A549 (cell line): Measurements from ENCODE around the gene SLC24A3. TPM values are rescaled to one million over a fixed set of nuclear protein-coding genes. Genes with fewer than 3 reads are reported as not detected.

Experiments
- ATAC-seq, 2 experiments: fragments of 200-7000 bp in 1 of 2; fragments of >200 bp in 1 of 2; cut with Nextera tagmentation in 1 of 2; cut with Tn5 transposase in 1 of 2; 3 replicates each; pipeline versions ENCODE4 v1.8.0 to v1.9.1; 2018 to 2020; ENCODE audit warnings: mild to moderate bottlenecking in 1 of 2, moderate library complexity in 1 of 2
- CTCF ChIA-PET: fragments of 300-600 bp; sonication (Branson Sonifier 250); formaldehyde crosslinking; extraction: SDS; loops from one replicate; lab custom pipeline; 2021; ENCODE audit warnings: antibody characterized with exemption, inconsistent platforms; lab: Yijun Ruan, JAX
- POLR2A ChIA-PET: fragments of 350-600 bp; formaldehyde crosslinking; extraction: SDS; loops from one replicate; lab custom pipeline; 2021; ENCODE audit warnings: antibody characterized with exemption, inconsistent platforms; lab: Yijun Ruan, JAX
- DNase-seq, 2 experiments: peaks; one replicate each; pipeline versions ENCODE4 v3.0.0 to v3.0.0-alpha.2; 2011 to 2016; ENCODE audit warnings: low read depth in 1 of 2, low spot score in 1 of 2
- FAIRE-seq: peaks from 2 replicates; lab custom pipeline; 2011; peaks lifted over from hg19 to GRCh38; lab: Jason Lieb, UNC
- H3K27ac ChIP-seq, 2 experiments: fragments of >200 bp; sonication (Bioruptor Twin); formaldehyde crosslinking; 3 replicates each; pipeline ENCODE4 v1.5.1; 2016 to 2017
- H3K4me1 ChIP-seq: fragments of >200 bp; sonication (Bioruptor Twin); formaldehyde crosslinking; 3 replicates; pipeline ENCODE4 v1.6.1; 2016
- H3K4me2 ChIP-seq: fragments of >200 bp; sonication (Bioruptor Twin); formaldehyde crosslinking; 3 replicates; pipeline ENCODE4 v1.6.1; 2016
- H3K4me3 ChIP-seq: fragments of >200 bp; sonication (Bioruptor Twin); formaldehyde crosslinking; 3 replicates; pipeline ENCODE4 v1.5.1; 2016
- H3K9me3 ChIP-seq: fragments of >200 bp; sonication (Bioruptor Twin); formaldehyde crosslinking; 3 replicates; pipeline ENCODE4 v1.6.1; 2016
- BCL3 ChIP-seq: fragments of >200 bp; sonication (Bioruptor Twin); formaldehyde crosslinking; IDR thresholded peaks from 3 replicates; pipeline ENCODE4 v1.6.1; 2016
- CHD4 ChIP-seq: fragments of 200-600 bp; sonication (generic); IDR thresholded peaks from 2 replicates; pipeline ENCODE4 v1.6.1; 2016; ENCODE audit warnings: antibody characterized with exemption, mild to moderate bottlenecking, borderline replicate concordance
- CTCF ChIP-seq: fragments of >200 bp; sonication (Bioruptor Twin); formaldehyde crosslinking; IDR thresholded peaks from 3 replicates; pipeline ENCODE4 v1.5.1; 2016
- EHMT2 ChIP-seq: fragments of 200-600 bp; sonication (generic); IDR thresholded peaks from 2 replicates; pipeline ENCODE4 v1.6.1; 2016; ENCODE audit warnings: antibody characterized with exemption, low read depth, mild to moderate bottlenecking, moderate library complexity
- ESRRA ChIP-seq: fragments of 150-350 bp; IDR thresholded peaks from 2 replicates; pipeline ENCODE4 v1.6.1; 2014; ENCODE audit warnings: mild to moderate bottlenecking, low read length, borderline replicate concordance
- HDAC2 ChIP-seq: fragments of 200-600 bp; sonication (generic); IDR thresholded peaks from 2 replicates; pipeline ENCODE4 v1.6.1; 2016
- JUNB ChIP-seq: fragments of >200 bp; sonication (Bioruptor Twin); formaldehyde crosslinking; IDR thresholded peaks from 2 replicates; pipeline ENCODE4 v1.6.1; 2016
- MAFK ChIP-seq: fragments of 450-650 bp; IDR thresholded peaks from 2 replicates; pipeline ENCODE4 v1.6.1; 2014; ENCODE audit not compliant: partially characterized antibody
- MYC ChIP-seq: IDR thresholded peaks from 2 replicates; pipeline ENCODE4 v1.6.1; 2012; ENCODE audit warnings: mild to moderate bottlenecking, inconsistent platforms, low read length, improper control_type of control experiment, borderline replicate concordance
- POLR2AphosphoS2 ChIP-seq: conservative IDR thresholded peaks from 2 replicates; pipeline ENCODE4 v1.6.1; 2012; ENCODE audit warnings: low read length, improper control_type of control experiment, inconsistent platforms
- RARB ChIP-seq: fragments of 250-450 bp; sonication (Bioruptor Pico); IDR thresholded peaks from 2 replicates; pipeline ENCODE4 v1.8.0; 2021; ENCODE audit warnings: mild to moderate bottlenecking, moderate library complexity
- RCOR1 ChIP-seq: fragments of 150-350 bp; IDR thresholded peaks from 2 replicates; pipeline ENCODE4 v1.6.1; 2014; ENCODE audit warnings: antibody characterized with exemption, low read length, low read depth
- REST ChIP-seq: fragments of 200-600 bp; sonication (generic); IDR thresholded peaks from 2 replicates; pipeline ENCODE4 v1.6.1; 2016; ENCODE audit warnings: antibody characterized with exemption, mild to moderate bottlenecking, moderate library complexity
- SREBF2 ChIP-seq: fragments of 450-650 bp; IDR thresholded peaks from 2 replicates; pipeline ENCODE4 v1.6.1; 2014; ENCODE audit warnings: mild to moderate bottlenecking, moderate library complexity
- ZC3H11A ChIP-seq: fragments of 450-650 bp; IDR thresholded peaks from 2 replicates; pipeline ENCODE4 v1.6.1; 2014; ENCODE audit warnings: antibody characterized with exemption, mild to moderate bottlenecking
- WGBS: methylation state at CpG from one replicate; pipeline ENCODE4 v1.1.6; 2017; ENCODE audit errors: missing lambda C conversion rate; 5-methylcytosine and 5-hydroxymethylcytosine counted together
- polyA plus RNA-seq, 4 experiments: library from polyadenylated mRNA; depleted of rRNA in 3 of 4; stranded (reverse); fragments of >200 nt; fragmentation: RNase III in 1 of 4; extraction: RNeasy Plus Mini Kit Qiagen cat#74134 plus additional on column Dnase treatment in 1 of 4; gene quantifications; 2 replicates in 3 of 4; 3 replicates in 1 of 4; pipeline ENCODE4 v1.2.3, GENCODE V29; 2011 to 2017
- TF ChIP-seq, protein P1 (sequence below): IDR thresholded peaks from 2 replicates; pipeline ENCODE4 v1.6.1; 2012
- TF ChIP-seq, protein P2 (sequence below): fragments of 450-650 bp; IDR thresholded peaks from 2 replicates; pipeline ENCODE4 v1.6.1; 2014; ENCODE audit warnings: antibody characterized with exemption

The SLC24A3 gene
- polyA plus RNA-seq, 2 of the 4 experiments (the other 2 are of a cell fraction) = 0.08 TPM; not detected in 1

DNA sequence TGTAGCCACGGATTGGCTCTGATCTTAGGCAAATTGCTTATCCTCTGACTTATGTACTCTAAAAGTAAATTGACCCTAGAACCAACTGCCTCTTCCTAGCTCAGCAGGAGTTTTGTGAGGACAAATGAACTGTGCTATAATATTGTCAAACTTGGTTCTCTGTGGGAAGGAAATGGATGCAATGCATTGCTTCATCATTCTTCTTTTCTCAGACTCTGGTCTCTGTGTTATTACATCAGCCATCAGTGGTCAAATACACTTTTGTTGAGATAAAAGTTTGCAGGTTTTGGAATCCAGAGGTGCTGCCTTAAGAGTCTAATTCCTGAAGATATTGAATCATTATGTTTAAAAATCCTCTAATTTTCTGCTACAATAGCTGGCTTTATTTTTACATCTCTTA lies 64.9 kb downstream of the SLC24A3 start:
- H3K4me1 ChIP-seq = no peaks in the 10 kb centered on the region
- 0% methylated on average over 1 of the region's 1 CpG for WGBS
- TF ChIP-seq, protein P1, sequence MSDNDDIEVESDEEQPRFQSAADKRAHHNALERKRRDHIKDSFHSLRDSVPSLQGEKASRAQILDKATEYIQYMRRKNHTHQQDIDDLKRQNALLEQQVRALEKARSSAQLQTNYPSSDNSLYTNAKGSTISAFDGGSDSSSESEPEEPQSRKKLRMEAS = no peak
- no peak for TF ChIP-seq ZC3H11A
- TF ChIP-seq RCOR1 = no peak
- no peak for TF ChIP-seq HDAC2
- TF ChIP-seq MAFK = no peak
- TF ChIP-seq, protein P2, sequence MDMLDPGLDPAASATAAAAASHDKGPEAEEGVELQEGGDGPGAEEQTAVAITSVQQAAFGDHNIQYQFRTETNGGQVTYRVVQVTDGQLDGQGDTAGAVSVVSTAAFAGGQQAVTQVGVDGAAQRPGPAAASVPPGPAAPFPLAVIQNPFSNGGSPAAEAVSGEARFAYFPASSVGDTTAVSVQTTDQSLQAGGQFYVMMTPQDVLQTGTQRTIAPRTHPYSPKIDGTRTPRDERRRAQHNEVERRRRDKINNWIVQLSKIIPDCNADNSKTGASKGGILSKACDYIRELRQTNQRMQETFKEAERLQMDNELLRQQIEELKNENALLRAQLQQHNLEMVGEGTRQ = no peak
- TF ChIP-seq CHD4 = no peak
- no peak for TF ChIP-seq MYC
- TF ChIP-seq SREBF2 = no peak
- TF ChIP-seq JUNB = no peak
- TF ChIP-seq CTCF = no peak
- no peak for ATAC-seq
- no peak overlapping the region for H3K4me2 ChIP-seq
- POLR2A ChIA-PET = no interaction called here
- no peak for DNase-seq
- H3K9me3 ChIP-seq = no peaks in the 10 kb centered on the region
- no peak overlapping the region for H3K27ac ChIP-seq
- no peak for FAIRE-seq
- CTCF ChIA-PET = interaction anchor here (1.0 kb wide), 1 partner anchor 58 kb away, joined by 3 read pairs; no protein-coding TSS in a partner anchor
- no peak overlapping the region for H3K4me3 ChIP-seq

DNA sequence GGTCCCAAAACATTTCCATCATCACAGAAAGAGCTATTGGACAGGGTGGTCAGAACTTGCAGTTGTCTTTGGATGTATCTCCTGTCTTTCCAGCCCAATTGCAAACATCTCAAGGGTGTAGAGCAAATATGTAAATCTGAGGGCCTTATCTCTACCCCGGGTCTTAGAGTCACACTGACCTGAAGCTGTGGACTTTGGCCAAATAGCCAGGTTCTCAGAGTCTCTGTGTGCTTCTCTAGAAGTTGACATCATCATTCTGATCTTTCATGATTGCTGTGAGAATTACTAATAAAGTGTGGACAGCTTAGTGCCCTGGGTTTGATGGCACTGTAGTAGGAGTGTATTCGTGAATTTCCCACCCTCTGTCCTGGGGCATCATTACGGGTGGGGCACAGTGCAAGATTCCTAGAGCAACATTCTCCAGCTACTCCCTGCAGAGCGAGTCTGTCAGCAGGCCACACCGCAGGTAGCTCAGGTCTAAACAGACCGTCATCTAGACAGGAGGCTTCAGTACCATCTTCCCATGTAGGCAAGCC lies 71.1 kb downstream of the SLC24A3 start:
- ATAC-seq = no peak
- WGBS = 28% methylated on average over 6 of the region's 6 CpGs
- CTCF ChIA-PET = interaction anchor here (0.8 to 0.9 kb wide), 2 partner anchors 13 to 76 kb away, joined by 3 read pairs; no protein-coding TSS in a partner anchor
- DNase-seq = no peak
- Histone ChIP-seq H3K4me2 (no peak overlapping the region), H3K4me3 (no peak overlapping the region), H3K9me3 (no peaks in the 10 kb centered on the region), H3K27ac (no peak overlapping the region), H3K4me1 (no peaks in the 10 kb centered on the region)
- POLR2A ChIA-PET = no interaction called here
- no peak for TF ChIP-seq CTCF
- no peak for TF ChIP-seq POLR2AphosphoS2
- TF ChIP-seq BCL3 = no peak
- no peak for TF ChIP-seq REST
- no peak for TF ChIP-seq EHMT2
- no peak for TF ChIP-seq RARB (CRISPR knock-in tag)
- TF ChIP-seq ESRRA = no peak
- no peak for FAIRE-seq
